HL-60/S4 (cell line): ENCODE data around the gene GTF3C5.
"Not testable (repeated sequence)": the region's sequence is repeated elsewhere in the genome, so short reads cannot be mapped to it uniquely, and the experiment has no call there.

Source experiments
- in situ Hi-C: fragments of 300-500 bp; cut with MboI; formaldehyde crosslinking; loops from 2 replicates; pipeline ENCODE4 v1.14.3; 2022; ENCODE audit warnings: low sequenced_read_pairs

Gene GTF3C5

GRCh38 chr9:133066181-133066983, 35.6 kb downstream of the GTF3C5 start:
- in situ Hi-C loops: no loop called here

GRCh38 chr9:133067006-133067405, 36.2 kb downstream of the GTF3C5 start:
- in situ Hi-C loops: no loop called here

- in situ Hi-C loops: no loop called here
Observed at GRCh38 chr9:133067813-133068212, 37.0 kb downstream of the GTF3C5 start.

GRCh38 chr9:133068431-133068830, 37.6 kb downstream of the GTF3C5 start:
- in situ Hi-C loops: not testable (repeated sequence)

GRCh38 chr9:133070500-133070961, 39.7 kb downstream of the GTF3C5 start:
- in situ Hi-C loops: not testable (repeated sequence)

- in situ Hi-C loops: not testable (repeated sequence)
Observed at GRCh38 chr9:133070985-133071384, 40.2 kb downstream of the GTF3C5 start.

- in situ Hi-C loops: no loop called here
Observed at GRCh38 chr9:133071484-133072150, 40.8 kb downstream of the GTF3C5 start.

- in situ Hi-C loops: not testable (repeated sequence)
Observed at GRCh38 chr9:133072210-133072609, 41.4 kb downstream of the GTF3C5 start.

- in situ Hi-C loops: no loop called here
Observed at GRCh38 chr9:133073086-133074014, 42.6 kb downstream of the GTF3C5 start.

- in situ Hi-C loops: no loop called here
Observed at GRCh38 chr9:133074111-133074651, 43.4 kb downstream of the GTF3C5 start.

GRCh38 chr9:133075925-133076630, 45.3 kb downstream of the GTF3C5 start:
- in situ Hi-C loops: no loop called here

- in situ Hi-C loops: no loop called here
Observed at GRCh38 chr9:133076691-133077090, 45.9 kb downstream of the GTF3C5 start.

- in situ Hi-C loops: no loop called here
Observed at GRCh38 chr9:133078486-133078885, 47.7 kb downstream of the GTF3C5 start.

- in situ Hi-C loops: no loop called here
Observed at GRCh38 chr9:133080161-133080560, 49.4 kb downstream of the GTF3C5 start.

GRCh38 chr9:133080786-133081779, 50.3 kb downstream of the GTF3C5 start:
- in situ Hi-C loops: not testable (repeated sequence)

GRCh38 chr9:133081957-133082644, 51.3 kb downstream of the GTF3C5 start:
- in situ Hi-C loops: not testable (repeated sequence)

GRCh38 chr9:133083688-133084087, 52.9 kb downstream of the GTF3C5 start:
- in situ Hi-C loops: not testable (repeated sequence)

- in situ Hi-C loops: not testable (repeated sequence)
Observed at GRCh38 chr9:133086212-133086860, 55.5 kb downstream of the GTF3C5 start.
